Stimulated activated CD4-positive, alpha-beta T cell treated with anti-CD3 and anti-CD28 coated beads, Interleukin-12 subunit alpha, Interleukin-12 subunit beta, amount 100 ng/mL, for 24 hours (primary cell): ENCODE measurements around the gene ZNF83.
"Not testable (repeated sequence)": the region's sequence is repeated elsewhere in the genome, so short reads cannot be mapped to it uniquely, and the experiment has no call there.

Source experiments
- DNase-seq, 2 experiments: peaks; one replicate each; pipeline ENCODE4 v3.0.0-alpha.2; 2020; ENCODE audit warnings: low read depth in 2 of 2

Gene ZNF83

DNA sequence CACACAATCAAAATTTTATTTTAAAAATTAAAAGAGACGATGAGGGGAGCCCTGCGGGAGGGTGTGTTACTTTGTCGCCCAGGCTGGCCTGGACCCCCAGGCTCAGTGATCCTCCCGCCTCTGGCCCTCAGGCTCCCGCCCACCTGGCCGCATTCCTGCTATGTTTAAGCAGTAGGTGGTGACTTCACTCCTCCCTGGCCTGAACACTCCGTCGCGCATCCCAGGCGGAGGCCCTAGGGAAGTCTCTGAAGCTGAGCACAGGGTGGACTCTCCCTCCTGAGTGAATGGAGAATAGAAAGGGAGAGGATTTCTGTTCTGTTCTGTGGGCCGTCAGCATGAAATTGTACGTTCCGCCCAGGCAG, 68.5 kb downstream of the ZNF83 start:
- not testable (repeated sequence) for DNase-seq

- no peak for DNase-seq
These were observed 70.2 kb downstream of the ZNF83 start for GRCh38 chr19:52567921-52568320.

DNA sequence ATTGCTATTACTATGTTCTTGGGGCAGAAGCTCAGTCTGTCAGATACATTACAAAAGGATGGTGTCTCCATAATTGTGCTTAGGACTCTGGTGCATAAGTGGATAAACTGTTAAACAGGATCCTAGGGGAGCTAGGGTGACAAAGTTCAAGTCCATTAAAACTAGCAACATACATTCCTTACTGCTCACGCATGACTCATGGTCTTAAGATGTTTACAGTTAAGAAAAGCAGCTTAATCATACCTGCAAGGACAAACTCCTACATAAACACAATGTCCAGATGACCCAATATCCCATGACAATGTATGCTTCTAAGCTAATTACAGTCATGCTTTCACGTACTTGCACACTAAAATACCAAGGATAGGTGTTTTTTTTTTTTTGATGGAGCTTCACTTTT, 71.6 kb downstream of the ZNF83 start:
- DNase-seq: no peak

GRCh38 chr19:52566121-52566520, 72.0 kb downstream of the ZNF83 start:
- DNase-seq: no peak
